GM18505 (cell line): ENCODE data around the gene EML1.

Experiments
- ATAC-seq: cut with Tn5 transposase; IDR thresholded peaks from one replicate; pipeline ENCODE4 v1.9.1; 2021; ENCODE audit not compliant: unreplicated experiment
- POLR2A ChIP-seq: IDR thresholded peaks from 4 replicates; pipeline ENCODE4 v1.6.1; 2011; ENCODE audit warnings: borderline replicate concordance; ENCODE audit not compliant: insufficient read depth, insufficient read length; ENCODE audit errors: extremely low read depth

The EML1 gene

DNA sequence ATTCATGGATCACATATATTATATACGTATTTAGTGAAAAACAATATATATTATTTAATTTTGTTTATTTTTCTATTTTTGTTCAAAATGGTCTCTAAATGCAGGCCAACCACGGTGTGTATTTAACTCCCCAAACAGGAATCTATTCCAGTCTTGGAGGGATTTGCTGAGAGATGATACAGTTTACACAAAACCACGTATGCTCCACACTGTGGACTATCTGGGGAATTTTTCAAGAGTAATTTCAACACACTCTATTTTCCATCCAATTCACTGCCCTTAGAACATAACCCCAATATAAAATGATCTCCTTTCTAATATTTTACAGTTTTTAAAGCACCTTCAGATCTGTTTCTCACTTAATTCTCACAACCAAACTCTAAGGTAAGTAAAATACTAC is 15.3 kb downstream of the EML1 start:
- ATAC-seq, result no peak
- no peak for TF ChIP-seq POLR2A

DNA sequence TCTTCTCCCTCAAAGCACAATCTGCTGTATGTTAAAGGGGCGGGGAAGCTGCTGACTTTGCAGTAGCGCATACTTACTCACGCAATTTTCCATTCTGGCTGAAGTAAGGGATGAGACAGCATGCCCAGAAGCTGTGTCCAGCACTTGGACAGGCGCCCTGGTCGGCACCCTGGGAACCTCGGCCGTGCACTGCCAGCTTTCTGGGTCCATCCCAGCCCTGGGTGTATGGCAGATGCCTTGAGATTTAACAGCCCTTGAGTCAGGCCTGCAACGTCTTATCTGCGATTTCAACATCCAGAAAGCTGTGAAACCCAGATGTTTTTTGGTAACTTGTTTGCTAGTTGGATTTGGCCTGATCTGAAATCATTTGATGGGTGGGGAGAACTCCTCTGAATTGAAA is 16.1 kb downstream of the EML1 start:
- ATAC-seq, result no peak
- no peak for TF ChIP-seq POLR2A

DNA sequence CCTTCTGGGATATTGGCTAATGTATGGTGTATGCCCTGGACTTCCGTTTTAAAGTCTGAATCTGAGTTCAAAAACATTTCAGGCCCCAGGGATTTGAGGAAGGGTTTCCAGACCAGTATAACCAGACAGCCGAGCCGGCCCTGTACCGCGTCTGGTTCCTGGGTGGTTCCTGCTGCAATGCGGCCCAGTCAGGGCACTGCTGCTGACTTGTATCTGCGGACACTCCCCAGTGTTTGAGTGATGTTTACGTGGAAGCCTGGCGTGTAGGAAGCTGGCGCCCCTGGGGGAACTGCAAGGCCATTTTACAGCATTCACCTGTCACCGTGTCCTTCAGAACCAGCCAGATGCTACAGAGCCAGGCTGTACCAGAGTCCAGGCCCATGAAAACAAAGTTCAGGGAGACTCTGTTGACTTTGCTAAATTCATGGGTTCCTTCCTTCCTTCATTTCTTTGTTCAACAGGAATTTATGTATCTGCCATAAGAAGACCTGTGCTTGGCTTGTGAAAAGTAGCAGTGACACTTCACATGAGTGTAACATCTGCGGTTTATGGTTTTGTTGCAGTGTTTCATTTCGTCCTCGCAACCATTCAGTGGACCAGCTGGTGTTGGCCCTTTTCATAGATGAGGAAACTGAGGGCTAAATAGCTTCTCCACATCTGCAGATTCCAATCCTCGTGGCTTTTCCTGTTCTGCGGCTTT is 16.8 kb downstream of the EML1 start:
- ATAC-seq, result no peak
- TF ChIP-seq POLR2A, result no peak

DNA sequence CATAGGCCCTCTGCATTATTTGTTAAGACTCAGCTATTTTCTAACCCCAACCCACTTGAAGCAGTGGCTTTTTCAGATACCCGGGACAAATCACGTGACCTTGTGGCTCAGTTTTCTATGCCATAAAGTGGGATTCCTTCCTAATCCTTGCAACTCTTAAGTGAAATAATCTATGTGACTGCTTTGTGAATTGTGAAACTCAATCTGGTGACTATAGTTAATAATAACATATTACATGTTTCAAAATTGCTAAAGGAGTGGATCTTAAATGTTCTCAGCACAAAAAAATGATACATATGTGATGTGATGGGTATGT is 17.3 kb downstream of the EML1 start:
- no peak for TF ChIP-seq POLR2A
- no peak for ATAC-seq

DNA sequence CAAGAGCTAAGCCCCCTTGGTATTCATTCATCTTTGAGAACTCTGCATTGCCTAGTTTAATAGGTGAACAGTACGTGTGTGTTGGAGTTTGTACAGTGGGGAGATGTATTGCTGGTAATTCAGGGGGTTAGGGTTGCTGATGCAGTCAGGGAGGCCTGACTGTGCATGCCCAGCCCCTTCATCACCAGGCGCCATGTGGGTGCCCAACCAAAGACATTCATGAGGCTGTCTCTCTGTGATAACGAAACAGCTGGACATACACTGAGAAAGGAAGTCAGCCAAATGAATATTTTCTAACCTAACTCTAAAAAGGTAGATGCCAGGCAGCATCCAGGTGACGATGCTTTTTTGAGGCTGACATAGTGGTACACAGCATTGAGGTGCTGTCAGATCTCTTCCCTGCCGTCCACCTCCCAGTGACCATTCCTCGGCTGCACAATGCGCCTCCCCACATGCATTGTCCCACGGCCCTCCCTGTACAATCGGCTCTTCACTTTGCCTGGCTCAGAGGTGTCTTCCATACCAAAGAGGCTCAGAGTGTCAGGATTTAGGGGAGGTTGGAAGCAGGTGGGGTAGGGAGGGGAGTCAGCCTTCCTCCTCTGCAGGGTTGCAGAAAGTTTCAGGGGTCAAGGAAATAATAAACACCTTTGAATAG is 19.0 kb downstream of the EML1 start:
- ATAC-seq, result no peak
- no peak for TF ChIP-seq POLR2A

DNA sequence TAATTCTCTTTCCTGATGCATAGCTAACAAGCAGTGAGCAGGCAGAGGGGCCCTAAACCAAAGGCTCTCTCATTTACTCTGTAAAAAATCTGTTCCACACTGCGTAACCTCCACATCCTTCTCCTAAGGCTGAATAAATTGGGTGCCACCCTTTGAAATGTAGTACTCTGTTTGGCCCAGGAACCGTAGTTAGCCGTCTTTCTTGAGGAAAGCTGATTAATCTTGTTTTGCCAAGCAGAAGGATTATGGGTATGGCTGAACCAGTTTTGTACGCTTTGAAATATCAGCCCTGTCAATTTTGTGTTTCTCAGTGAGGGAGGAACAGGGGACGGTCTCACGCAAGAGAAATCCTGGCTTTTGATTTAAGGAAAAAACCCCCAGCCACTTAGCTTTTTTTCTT is 19.7 kb downstream of the EML1 start:
- no peak for TF ChIP-seq POLR2A
- ATAC-seq, result no peak

DNA sequence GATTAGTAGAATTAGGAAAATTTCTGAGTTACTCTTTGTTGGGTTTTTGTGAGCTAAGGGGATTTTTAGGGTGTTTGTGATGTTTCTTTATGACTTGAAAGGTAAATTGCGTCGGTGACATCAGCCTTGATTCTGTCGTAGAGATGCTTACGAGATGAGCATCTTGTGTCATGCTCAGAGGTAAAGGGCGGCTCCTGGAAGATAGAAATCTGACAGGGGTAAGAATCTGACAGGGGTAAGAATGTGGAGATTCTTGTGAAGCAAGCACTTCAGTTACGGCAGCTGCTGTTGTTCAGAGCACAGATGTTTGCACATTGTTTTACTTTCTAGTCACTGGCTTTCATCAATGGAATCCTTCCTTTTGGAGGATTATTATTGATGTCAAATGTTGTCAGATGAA is 22.5 kb downstream of the EML1 start:
- no peak for TF ChIP-seq POLR2A
- no peak for ATAC-seq

DNA sequence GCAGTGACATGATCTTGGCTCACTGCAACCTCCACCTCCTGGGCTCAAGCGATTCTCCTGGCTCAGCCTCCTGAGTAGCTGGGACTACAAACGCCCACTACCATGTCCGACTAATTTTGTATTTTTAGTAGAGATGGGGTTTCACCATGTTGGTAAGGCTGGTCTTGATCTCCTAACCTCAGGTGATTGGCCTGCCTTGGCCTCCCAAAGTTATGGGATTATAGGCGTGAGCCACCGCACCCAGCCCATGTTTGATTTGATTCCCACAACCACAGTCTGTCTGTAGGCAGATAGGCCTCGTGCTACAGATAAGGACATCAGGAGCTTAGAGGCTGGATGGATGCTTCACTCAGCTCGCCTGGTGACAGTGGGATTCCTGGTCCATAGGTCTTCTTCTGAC is 23.0 kb downstream of the EML1 start:
- TF ChIP-seq POLR2A, result no peak
- no peak for ATAC-seq

DNA sequence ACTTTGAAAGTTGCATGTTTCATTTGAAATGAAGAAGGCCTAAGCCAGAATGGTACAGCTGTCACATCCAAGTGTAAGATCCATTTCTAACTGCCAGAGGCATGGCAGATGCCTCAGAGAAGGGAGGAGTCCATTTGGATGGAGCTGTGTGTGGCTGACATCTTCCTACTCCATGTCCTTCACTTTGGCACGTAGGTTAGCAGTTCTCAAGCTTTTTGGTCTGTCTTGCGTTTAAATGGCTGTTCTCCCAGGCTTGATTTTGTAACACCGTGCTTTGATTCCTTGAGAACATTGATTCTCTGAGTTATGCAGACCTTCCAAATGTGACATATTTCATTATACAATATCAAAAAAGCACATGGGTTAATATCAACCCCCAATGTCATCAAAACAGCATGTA is 23.4 kb downstream of the EML1 start:
- no peak for ATAC-seq
- TF ChIP-seq POLR2A, result no peak

DNA sequence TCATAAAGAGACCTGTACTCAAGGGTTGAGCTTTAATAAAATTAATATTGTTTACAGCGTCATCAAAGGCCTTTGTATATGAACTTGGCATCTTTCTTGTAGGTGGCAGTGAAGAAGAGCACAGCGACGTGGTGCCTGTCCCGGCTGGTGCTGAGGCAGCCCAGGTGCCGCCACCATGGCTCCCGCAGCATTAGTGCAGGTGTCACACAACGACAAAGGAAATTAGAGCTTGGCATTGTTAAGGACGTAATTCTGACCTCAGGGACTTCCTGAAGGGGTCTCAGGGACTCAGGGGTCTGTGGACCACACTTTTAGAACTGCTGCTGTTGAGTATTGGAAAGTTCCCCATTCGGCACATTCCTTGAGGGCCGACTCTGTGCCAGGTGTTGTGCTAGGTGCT is 24.1 kb downstream of the EML1 start:
- TF ChIP-seq POLR2A, result no peak
- no peak for ATAC-seq

DNA sequence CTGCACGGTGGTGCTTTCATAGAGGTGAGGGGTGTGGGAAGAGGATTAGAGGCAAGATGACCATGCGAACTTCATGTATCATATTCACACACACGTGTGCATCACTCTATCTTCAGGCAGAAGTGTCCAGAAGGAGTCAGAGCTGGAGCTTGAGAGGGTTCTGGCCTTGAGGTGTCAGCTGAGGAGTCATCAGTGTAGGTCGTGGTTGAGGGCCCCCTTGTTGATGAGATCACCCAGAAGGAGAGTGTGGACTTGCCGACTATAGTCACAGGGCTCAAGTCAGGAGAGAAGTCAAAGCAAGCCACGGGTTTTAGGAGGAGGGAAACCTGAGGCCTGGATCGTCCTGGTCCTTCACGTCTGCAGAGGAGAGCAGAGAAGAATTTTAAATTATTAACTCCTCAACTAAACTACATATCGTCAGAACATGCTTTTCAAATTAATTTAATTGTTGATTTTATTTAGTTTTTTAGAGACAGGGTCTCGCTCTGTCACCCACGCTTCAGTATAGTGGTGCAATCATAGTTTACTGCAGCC is 25.4 kb downstream of the EML1 start:
- TF ChIP-seq POLR2A, result no peak
- no peak for ATAC-seq

DNA sequence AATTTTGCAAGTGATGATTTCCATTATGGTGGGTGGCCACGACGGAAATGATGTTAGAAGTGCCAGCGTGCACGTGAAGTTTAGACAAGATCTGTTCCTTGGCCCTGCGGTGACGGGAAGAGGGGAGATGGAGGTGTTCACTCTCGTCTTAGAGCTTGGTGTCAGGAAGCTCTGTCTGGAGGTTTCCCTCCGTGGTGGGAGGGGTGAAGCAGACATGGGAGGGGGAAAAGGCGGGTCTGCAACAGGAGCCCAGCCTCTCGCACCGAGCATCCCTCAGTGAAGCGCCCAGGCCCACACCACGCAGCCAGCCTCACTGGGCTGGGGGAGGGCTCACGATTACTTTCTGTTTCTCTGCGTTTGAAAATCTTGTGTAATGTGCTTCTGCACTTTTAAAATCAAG is 26.3 kb downstream of the EML1 start:
- no peak for TF ChIP-seq POLR2A
- no peak for ATAC-seq

DNA sequence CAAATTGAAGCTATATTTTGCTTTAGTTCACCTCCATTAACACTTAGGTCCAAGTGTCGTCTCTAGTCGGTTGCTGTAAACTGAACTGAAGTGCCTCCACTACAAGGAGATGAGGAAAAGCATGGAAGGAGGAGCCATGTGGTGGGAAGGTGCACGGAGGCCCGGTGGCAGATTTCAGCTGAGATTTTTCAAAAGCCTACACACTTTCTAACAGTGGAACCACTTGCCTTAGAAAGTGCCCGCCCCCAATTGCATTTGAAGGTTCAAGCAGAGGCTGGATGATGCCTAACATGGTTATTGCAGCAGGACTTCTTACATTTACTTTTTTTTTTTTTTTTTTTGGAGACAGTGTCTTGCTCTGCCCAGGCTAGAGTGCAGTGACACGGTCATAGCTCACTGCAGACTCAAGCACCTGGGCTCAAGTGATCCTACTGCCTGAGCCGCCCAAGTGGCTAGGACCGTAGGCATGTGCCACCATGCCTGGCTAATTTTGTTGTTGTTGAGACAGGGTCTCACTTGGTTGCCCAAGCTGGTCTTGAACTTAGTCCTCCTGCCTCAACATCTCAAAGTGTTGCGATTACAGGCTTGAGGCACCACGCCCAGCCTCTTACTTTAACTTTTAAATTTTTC is 27.6 kb downstream of the EML1 start:
- TF ChIP-seq POLR2A, result no peak
- no peak for ATAC-seq

DNA sequence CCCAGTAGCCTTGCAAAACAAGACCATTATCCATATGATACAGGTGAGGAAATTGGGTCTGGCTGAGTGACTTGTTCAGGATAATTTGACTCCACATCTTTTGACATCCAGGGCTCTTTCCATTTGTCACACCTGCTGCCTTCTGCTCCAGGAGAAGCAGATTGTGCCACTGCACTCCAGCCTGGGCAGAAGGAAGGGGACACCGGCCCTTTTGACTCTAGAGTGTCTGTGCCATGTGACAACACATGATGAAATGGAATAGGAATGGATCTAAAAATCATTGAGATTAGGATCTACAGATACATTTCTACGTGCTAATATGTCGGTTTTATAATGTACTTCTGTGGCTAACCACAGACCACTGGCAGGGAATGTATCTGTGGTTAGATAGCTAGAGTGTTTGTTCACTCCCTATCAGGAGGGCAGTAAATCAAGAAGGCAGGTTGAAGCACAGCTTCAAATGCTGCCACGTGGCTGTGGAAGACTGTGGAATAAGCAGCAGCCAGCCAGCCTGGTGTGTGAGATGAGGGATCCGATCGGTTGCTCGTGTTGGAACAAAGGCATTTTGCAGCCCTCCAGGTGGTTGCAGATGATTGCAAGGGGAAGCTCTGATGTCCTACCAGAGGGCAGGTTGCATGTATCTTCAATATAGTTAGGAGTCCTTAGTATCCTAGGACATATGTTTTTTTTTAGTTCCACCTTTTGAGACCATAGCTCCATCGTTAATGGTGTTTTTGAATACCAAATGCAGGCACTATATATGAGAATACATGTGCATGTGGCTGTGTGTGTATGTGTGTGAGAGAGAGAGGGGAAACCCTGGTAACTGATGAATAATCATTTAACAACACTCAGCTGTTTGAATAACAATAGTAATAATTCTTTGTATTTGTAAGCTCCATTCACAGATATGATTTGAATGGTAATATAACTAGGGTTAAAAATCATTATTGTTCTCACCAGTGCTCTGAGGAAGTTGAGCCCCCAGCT is 28.6 kb downstream of the EML1 start:
- no peak for TF ChIP-seq POLR2A
- no peak for ATAC-seq
